HepG2 (cell line): ENCODE data around the gene UBE2Q2. TPM values are rescaled to one million over a fixed set of nuclear protein-coding genes. Genes with fewer than 3 reads are reported as not detected.
A peak's percentile ranks its signal among the peaks of the same experiment; 100 is the strongest.

Experiments
- MATR3 ChIP-seq: sonication (generic); formaldehyde crosslinking; IDR thresholded peaks from 2 replicates; pipeline ENCODE4 v1.4.0; 2020; ENCODE audit warnings: missing genetic modification reagents
- NFYB ChIP-seq: sonication (generic); formaldehyde crosslinking; IDR thresholded peaks from 2 replicates; pipeline ENCODE4 v1.4.0; 2020; ENCODE audit warnings: missing genetic modification reagents
- NONO ChIP-seq, 2 experiments: fragments of 450-650 bp in 1 of 2; sonication (generic) in 1 of 2; formaldehyde crosslinking in 1 of 2; IDR thresholded peaks in 1 of 2; conservative IDR thresholded peaks in 1 of 2; 2 replicates each; pipeline versions ENCODE4 v1.6.1 to v1.8.0; 2017 to 2022; ENCODE audit warnings: mild to moderate bottlenecking in 1 of 2, missing genetic modification reagents in 1 of 2, moderate library complexity in 1 of 2
- PBX3 ChIP-seq: sonication (generic); formaldehyde crosslinking; IDR thresholded peaks from 2 replicates; pipeline ENCODE4 v1.8.1; 2023; ENCODE audit warnings: missing genetic modification reagents, inconsistent platforms, borderline replicate concordance
- ZBTB33 ChIP-seq: sonication (generic); formaldehyde crosslinking; IDR thresholded peaks from 2 replicates; pipeline ENCODE4 v1.4.0; 2020; ENCODE audit warnings: missing genetic modification reagents
- ZNF225 ChIP-seq: sonication (generic); formaldehyde crosslinking; IDR thresholded peaks from 2 replicates; pipeline ENCODE4 v1.4.0; 2020; ENCODE audit warnings: mild to moderate bottlenecking, missing genetic modification reagents
- ZNF329 ChIP-seq: sonication (generic); formaldehyde crosslinking; IDR thresholded peaks from 2 replicates; pipeline ENCODE4 v1.9.0; 2021; ENCODE audit warnings: low read depth, mild to moderate bottlenecking, missing genetic modification reagents
- ZNF629 ChIP-seq: sonication (generic); formaldehyde crosslinking; conservative IDR thresholded peaks from 2 replicates; pipeline ENCODE4 v1.5.0; 2020; ENCODE audit warnings: missing genetic modification reagents
- ZNF674 ChIP-seq: sonication (generic); formaldehyde crosslinking; IDR thresholded peaks from 2 replicates; pipeline ENCODE4 v1.5.0; 2020; ENCODE audit warnings: low read depth, mild to moderate bottlenecking, missing genetic modification reagents
- ZNF879 ChIP-seq: sonication (generic); formaldehyde crosslinking; IDR thresholded peaks from 2 replicates; pipeline ENCODE4 v1.8.1; 2023; ENCODE audit warnings: missing genetic modification reagents
- polyA plus RNA-seq, 8 experiments: library from polyadenylated mRNA; depleted of rRNA in 3 of 8; stranded (reverse) in 7 of 8; unstranded in 1 of 8; fragments of >200 nt; fragmentation: Illumina TruSeq in 4 of 8; extraction: Trizol in 4 of 8; gene quantifications; 2 replicates each; pipeline versions ENCODE4 v1.2.1 to v1.2.3, GENCODE V29; 2011 to 2016; ENCODE audit warnings: low read depth in 4 of 8, missing spikeins in 1 of 8, mixed read lengths in 1 of 8; ENCODE audit not compliant: insufficient read depth in 1 of 8
- total RNA-seq, 5 experiments: library from RNA; depleted of rRNA; stranded (reverse); fragments of >200 nt; fragmentation: Illumina TruSeq; extraction: Trizol; gene quantifications; 2 replicates each; pipeline ENCODE4 v1.2.3, GENCODE V29; 2016; ENCODE audit warnings: low read depth in 1 of 5
- TF ChIP-seq, protein P1 (sequence below): sonication (generic); formaldehyde crosslinking; IDR thresholded peaks from 2 replicates; pipeline ENCODE4 v1.5.0; 2020; ENCODE audit warnings: mild to moderate bottlenecking, missing genetic modification reagents
- TF ChIP-seq, protein P2 (sequence below): sonication (generic); formaldehyde crosslinking; IDR thresholded peaks from 2 replicates; pipeline ENCODE4 v1.4.0; 2020; ENCODE audit warnings: missing genetic modification reagents, borderline replicate concordance
- TF ChIP-seq, protein P3 (sequence below), 2 experiments: sonication (generic) in 1 of 2; formaldehyde crosslinking in 1 of 2; IDR thresholded peaks; 2 replicates each; pipeline versions ENCODE4 v1.4.0 to v1.6.1; 2016 to 2020; ENCODE audit warnings: borderline replicate concordance in 1 of 2, low read depth in 1 of 2, mild to moderate bottlenecking in 1 of 2, missing genetic modification reagents in 1 of 2

Gene UBE2Q2
- total and polyA plus RNA-seq, 2 of the 13 experiments (the other 11 are each of a cell fraction or from before 2014, with no cell fraction given) = 10.6 to 20.4 TPM

GRCh38 chr15:75903331-75904239, 60.3 kb downstream of the UBE2Q2 start, which contains the start of gene FBXO22 (continued):
- TF ChIP-seq NONO (IDR thresholded peaks at IDR 0.05) (no peak), NONO (CRISPR knock-in tag; conservative IDR thresholded peaks at IDR 0.05) (peak; percentile 94), MATR3 (CRISPR knock-in tag) (no peak), ZNF674 (CRISPR knock-in tag) (peak; percentile 84), NFYB (peak; percentile 43; the same call in 1 of the 2 replicates), ZNF879 (CRISPR knock-in tag) (no peak), ZNF225 (CRISPR knock-in tag) (peak; percentile 35; the same call in 1 of the 2 replicates), PBX3 (CRISPR knock-in tag) (peak; percentile 82; the same call in 1 of the 2 replicates), ZBTB33 (0 out of 2 replicates have a peak, but pooled peaks have one; percentile 42), ZNF629 (CRISPR knock-in tag) (peak; percentile 52), ZNF329 (CRISPR knock-in tag) (peak; percentile 38; the same call in 1 of the 2 replicates)
- TF ChIP-seq, protein P1, sequence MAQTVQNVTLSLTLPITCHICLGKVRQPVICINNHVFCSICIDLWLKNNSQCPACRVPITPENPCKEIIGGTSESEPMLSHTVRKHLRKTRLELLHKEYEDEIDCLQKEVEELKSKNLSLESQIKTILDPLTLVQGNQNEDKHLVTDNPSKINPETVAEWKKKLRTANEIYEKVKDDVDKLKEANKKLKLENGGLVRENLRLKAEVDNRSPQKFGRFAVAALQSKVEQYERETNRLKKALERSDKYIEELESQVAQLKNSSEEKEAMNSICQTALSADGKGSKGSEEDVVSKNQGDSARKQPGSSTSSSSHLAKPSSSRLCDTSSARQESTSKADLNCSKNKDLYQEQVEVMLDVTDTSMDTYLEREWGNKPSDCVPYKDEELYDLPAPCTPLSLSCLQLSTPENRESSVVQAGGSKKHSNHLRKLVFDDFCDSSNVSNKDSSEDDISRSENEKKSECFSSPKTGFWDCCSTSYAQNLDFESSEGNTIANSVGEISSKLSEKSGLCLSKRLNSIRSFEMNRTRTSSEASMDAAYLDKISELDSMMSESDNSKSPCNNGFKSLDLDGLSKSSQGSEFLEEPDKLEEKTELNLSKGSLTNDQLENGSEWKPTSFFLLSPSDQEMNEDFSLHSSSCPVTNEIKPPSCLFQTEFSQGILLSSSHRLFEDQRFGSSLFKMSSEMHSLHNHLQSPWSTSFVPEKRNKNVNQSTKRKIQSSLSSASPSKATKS = no peak
- TF ChIP-seq, protein P2, sequence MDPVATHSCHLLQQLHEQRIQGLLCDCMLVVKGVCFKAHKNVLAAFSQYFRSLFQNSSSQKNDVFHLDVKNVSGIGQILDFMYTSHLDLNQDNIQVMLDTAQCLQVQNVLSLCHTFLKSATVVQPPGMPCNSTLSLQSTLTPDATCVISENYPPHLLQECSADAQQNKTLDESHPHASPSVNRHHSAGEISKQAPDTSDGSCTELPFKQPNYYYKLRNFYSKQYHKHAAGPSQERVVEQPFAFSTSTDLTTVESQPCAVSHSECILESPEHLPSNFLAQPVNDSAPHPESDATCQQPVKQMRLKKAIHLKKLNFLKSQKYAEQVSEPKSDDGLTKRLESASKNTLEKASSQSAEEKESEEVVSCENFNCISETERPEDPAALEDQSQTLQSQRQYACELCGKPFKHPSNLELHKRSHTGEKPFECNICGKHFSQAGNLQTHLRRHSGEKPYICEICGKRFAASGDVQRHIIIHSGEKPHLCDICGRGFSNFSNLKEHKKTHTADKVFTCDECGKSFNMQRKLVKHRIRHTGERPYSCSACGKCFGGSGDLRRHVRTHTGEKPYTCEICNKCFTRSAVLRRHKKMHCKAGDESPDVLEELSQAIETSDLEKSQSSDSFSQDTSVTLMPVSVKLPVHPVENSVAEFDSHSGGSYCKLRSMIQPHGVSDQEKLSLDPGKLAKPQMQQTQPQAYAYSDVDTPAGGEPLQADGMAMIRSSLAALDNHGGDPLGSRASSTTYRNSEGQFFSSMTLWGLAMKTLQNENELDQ = no peak
- TF ChIP-seq, protein P3, sequence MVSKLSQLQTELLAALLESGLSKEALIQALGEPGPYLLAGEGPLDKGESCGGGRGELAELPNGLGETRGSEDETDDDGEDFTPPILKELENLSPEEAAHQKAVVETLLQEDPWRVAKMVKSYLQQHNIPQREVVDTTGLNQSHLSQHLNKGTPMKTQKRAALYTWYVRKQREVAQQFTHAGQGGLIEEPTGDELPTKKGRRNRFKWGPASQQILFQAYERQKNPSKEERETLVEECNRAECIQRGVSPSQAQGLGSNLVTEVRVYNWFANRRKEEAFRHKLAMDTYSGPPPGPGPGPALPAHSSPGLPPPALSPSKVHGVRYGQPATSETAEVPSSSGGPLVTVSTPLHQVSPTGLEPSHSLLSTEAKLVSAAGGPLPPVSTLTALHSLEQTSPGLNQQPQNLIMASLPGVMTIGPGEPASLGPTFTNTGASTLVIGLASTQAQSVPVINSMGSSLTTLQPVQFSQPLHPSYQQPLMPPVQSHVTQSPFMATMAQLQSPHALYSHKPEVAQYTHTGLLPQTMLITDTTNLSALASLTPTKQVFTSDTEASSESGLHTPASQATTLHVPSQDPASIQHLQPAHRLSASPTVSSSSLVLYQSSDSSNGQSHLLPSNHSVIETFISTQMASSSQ (IDR thresholded peaks at IDR 0.05; ENCODE audit: low read depth) = no peak
- TF ChIP-seq, protein P3 (CRISPR knock-in tag; IDR thresholded peaks at IDR 0.05; ENCODE audit: borderline replicate concordance) = peak; percentile 86
